ENCODE measurements around the gene C18orf63.

DNA sequence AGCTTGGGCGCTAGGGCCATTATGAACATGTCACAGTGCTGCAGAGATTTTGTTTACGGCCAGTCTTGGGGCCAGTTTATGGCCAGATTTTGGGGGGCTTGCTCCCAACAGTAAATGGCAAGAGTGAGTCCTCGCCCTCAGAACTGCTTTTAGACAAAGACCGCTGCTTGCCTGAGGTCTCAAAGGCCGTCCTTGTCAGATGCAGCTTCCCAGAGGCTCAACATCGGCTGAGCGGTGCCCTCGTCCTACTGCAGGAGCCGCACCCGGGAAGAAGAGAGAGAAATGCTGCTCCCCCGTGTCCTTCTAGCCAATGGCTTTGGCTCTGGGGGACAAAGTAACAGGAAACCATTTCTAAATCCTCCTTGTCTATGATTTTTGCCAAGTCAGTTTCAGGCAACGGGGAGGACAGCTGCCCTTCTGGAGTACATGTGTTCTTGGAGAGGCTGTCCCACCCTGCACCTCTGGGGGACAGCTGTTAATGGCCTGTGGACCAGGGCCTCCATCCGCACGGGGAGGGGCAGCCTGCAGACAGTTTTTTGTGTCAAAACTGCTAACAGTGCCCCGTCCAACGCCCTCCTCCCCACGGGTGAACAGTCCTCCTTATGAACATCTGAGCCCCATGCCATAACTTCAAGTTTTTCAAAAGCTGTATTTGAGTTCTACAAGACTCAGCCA is 66.1 kb downstream of the C18orf63 start:
- TF ChIP-seq, protein P1, sequence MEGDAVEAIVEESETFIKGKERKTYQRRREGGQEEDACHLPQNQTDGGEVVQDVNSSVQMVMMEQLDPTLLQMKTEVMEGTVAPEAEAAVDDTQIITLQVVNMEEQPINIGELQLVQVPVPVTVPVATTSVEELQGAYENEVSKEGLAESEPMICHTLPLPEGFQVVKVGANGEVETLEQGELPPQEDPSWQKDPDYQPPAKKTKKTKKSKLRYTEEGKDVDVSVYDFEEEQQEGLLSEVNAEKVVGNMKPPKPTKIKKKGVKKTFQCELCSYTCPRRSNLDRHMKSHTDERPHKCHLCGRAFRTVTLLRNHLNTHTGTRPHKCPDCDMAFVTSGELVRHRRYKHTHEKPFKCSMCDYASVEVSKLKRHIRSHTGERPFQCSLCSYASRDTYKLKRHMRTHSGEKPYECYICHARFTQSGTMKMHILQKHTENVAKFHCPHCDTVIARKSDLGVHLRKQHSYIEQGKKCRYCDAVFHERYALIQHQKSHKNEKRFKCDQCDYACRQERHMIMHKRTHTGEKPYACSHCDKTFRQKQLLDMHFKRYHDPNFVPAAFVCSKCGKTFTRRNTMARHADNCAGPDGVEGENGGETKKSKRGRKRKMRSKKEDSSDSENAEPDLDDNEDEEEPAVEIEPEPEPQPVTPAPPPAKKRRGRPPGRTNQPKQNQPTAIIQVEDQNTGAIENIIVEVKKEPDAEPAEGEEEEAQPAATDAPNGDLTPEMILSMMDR (conservative IDR thresholded peaks at IDR 0.05; ENCODE audit: low read depth, low read length), result no peak
- TF ChIP-seq BHLHE40 (IDR thresholded peaks at IDR 0.05; ENCODE audit: low read depth, low read length), result no peak
- TF ChIP-seq MAZ (IDR thresholded peaks at IDR 0.05; ENCODE audit: borderline replicate concordance, low read depth, low read length), result no peak

All from IMR-90 (cell line).